GM10248 (cell line): Measurements from ENCODE around the gene KCNT2.
"Not testable (repeated sequence)": the region's sequence is repeated elsewhere in the genome, so short reads cannot be mapped to it uniquely, and the experiment has no call there.

Source experiments
- CTCF ChIA-PET: fragments of 300-600 bp; sonication (Branson Sonifier 250); formaldehyde crosslinking; extraction: SDS; loops from one replicate; lab custom pipeline; 2021; ENCODE audit warnings: antibody characterized with exemption; lab: Yijun Ruan, JAX
- POLR2A ChIA-PET: fragments of 350-650 bp; sonication (Branson Sonifier 250); formaldehyde crosslinking; extraction: SDS; loops from one replicate; lab custom pipeline; 2020; ENCODE audit warnings: antibody characterized with exemption; lab: Yijun Ruan, JAX
- DNase-seq: peaks from one replicate; pipeline ENCODE4 v3.0.0; 2012; ENCODE audit errors: extremely low spot score
- CTCF ChIP-seq: IDR thresholded peaks from 2 replicates; pipeline ENCODE4 v1.5.1; 2012; ENCODE audit warnings: mild to moderate bottlenecking, low read depth; ENCODE audit errors: extremely low read depth, missing control alignments, control extremely low read depth

Gene KCNT2

GRCh38 chr1:196535727-196536126, 72.5 kb downstream of the KCNT2 start:
- POLR2A ChIA-PET, result no interaction called here
- CTCF ChIA-PET, result no interaction called here
- no peak for TF ChIP-seq CTCF
- no peak for DNase-seq

- ChIA-PET POLR2A (no interaction called here), CTCF (interaction anchor here (1.0 to 1.1 kb wide), 2 partner anchors 9 to 12 kb away, joined by 3 to 4 read pairs; no protein-coding TSS in a partner anchor)
- DNase-seq, result no peak
- no peak for TF ChIP-seq CTCF
Observed at GRCh38 chr1:196531737-196532524, 76.3 kb downstream of the KCNT2 start.

GRCh38 chr1:196527919-196528318, 80.3 kb downstream of the KCNT2 start:
- CTCF ChIA-PET, result no interaction called here
- POLR2A ChIA-PET, result no interaction called here
- TF ChIP-seq CTCF, result no peak
- no peak for DNase-seq

DNA sequence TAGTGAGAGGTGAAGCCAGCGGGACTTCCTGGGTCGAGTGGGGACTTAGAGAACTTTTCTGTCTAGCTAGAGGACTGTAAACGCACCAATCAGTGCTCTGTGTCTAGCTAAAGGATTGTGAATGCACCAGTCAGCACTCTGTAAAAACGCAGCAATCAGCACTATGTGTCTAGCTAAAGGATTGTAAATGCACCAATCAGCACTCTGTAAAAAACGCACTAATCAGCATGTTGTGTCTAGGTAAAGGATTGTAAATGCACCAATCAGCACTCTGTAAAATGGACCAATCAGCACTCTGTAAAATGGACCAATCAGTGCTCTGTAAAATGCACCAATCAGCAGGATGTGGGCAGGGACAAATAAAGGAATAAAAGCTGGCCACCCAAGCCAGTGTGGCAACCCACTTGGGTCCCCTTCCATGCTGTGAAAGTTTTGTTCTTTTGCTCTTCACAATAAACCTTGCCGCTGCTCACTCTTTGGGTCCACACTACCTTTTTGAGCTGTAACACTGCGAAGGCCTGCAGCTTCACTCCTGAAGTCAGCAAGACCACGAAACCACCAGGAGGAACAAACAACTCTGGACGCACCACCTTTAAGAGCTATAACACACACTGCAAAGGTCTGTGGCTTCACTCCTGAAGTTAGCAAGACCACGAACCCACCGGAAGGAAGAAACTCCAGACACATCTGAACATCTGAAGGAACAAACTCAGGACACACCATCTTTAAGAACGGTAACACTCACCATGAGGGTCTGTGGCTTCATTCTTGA, 85.5 kb downstream of the KCNT2 start:
- DNase-seq, POLR2A ChIA-PET: not testable (repeated sequence)
- CTCF ChIA-PET, result interaction anchor here (0.9 to 1.6 kb wide), 4 partner anchors 8 to 19 kb away, joined by 3 to 4 read pairs (median 4); no protein-coding TSS in a partner anchor

GRCh38 chr1:196517193-196517592, 91.0 kb downstream of the KCNT2 start:
- no peak for DNase-seq
- TF ChIP-seq CTCF, result no peak
- CTCF ChIA-PET, result interaction anchor here (1.1 to 1.2 kb wide), 2 partner anchors 21 to 40 kb away, joined by 3 read pairs; no protein-coding TSS in a partner anchor
- POLR2A ChIA-PET, result no interaction called here

DNA sequence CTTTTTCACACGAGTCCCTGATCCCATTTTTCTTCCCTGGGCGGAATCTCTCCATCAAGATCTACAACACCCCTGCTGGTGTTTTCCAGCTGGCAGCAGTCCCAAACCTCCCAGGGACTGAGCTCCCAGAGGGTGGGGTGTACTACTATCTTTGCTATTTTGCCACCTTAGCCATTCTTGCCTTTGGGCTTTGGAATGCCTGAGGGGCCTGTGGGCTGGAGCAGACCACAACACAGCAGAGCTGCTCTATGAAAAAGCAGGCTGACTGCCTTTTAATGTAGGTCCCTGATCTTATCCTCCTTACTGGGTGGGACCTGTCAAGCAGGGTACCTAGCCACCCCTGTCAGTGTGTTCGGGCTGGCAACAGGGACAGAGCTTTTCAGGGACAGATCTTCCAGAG, 91.9 kb downstream of the KCNT2 start:
- TF ChIP-seq CTCF, result no peak
- no peak for DNase-seq
- CTCF ChIA-PET, result interaction anchor here (1.0 to 1.2 kb wide), 3 partner anchors 10 to 40 kb away, joined by 3 read pairs; no protein-coding TSS in a partner anchor
- POLR2A ChIA-PET, result no interaction called here
